K562 (cell line): ENCODE measurements around the gene BCAP31. TPM values are rescaled to one million over a fixed set of nuclear protein-coding genes. Genes with fewer than 3 reads are reported as not detected.

Experiments used
- EGR1 ChIP-seq: fragments of 450-650 bp; conservative IDR thresholded peaks from 2 replicates; pipeline ENCODE4 v1.6.1; 2017; ENCODE audit warnings: mild to moderate bottlenecking
- FOXA1 ChIP-seq: fragments of 450-650 bp; IDR thresholded peaks from 2 replicates; pipeline ENCODE4 v1.6.1; 2016; ENCODE audit warnings: mild to moderate bottlenecking, borderline replicate concordance
- JUND ChIP-seq, 2 experiments: IDR thresholded peaks; 2 replicates in 1 of 2; 3 replicates in 1 of 2; pipeline ENCODE4 v1.6.1; 2011; ENCODE audit warnings: borderline replicate concordance in 2 of 2, low read depth in 2 of 2, low read length in 2 of 2, improper control_type of control experiment in 1 of 2, missing biosample characterization in 1 of 2, missing genetic modification characterization in 1 of 2, missing genetic modification reagents in 1 of 2
- OTX1 ChIP-seq: fragments of 450-650 bp; formaldehyde crosslinking; IDR thresholded peaks from 2 replicates; pipeline ENCODE4 v1.4.0; 2022; ENCODE audit warnings: mild to moderate bottlenecking
- PML ChIP-seq: IDR thresholded peaks from 2 replicates; pipeline ENCODE4 v1.6.1; 2012; ENCODE audit warnings: low read length, inconsistent platforms
- RAD21 ChIP-seq, 2 experiments: fragments of 250-450 bp in 1 of 2; fragments of 450-650 bp in 1 of 2; sonication (Bioruptor Pico) in 1 of 2; formaldehyde crosslinking in 1 of 2; IDR thresholded peaks in 1 of 2; conservative IDR thresholded peaks in 1 of 2; 2 replicates each; pipeline versions ENCODE4 v1.4.0 to v1.8.0; 2020 to 2022; ENCODE audit warnings: mild to moderate bottlenecking in 2 of 2, moderate library complexity in 1 of 2
- RAD51 ChIP-seq: fragments of 450-650 bp; IDR thresholded peaks from 2 replicates; pipeline ENCODE4 v1.7.1; 2016; ENCODE audit warnings: low read depth, mild to moderate bottlenecking, borderline replicate concordance
- RBM17 ChIP-seq: fragments of 200-400 bp; formaldehyde crosslinking; IDR thresholded peaks from 2 replicates; pipeline ENCODE4 v1.6.1; 2017; ENCODE audit warnings: low read depth, mild to moderate bottlenecking, low read length, borderline replicate concordance
- RCOR1 ChIP-seq, 2 experiments: IDR thresholded peaks; 2 replicates each; pipeline ENCODE4 v1.6.1; 2012; ENCODE audit warnings: low read depth in 2 of 2, low read length in 2 of 2, borderline replicate concordance in 1 of 2, improper control_type of control experiment in 1 of 2
- SMC3 ChIP-seq: conservative IDR thresholded peaks from 2 replicates; pipeline ENCODE4 v1.6.1; 2011; ENCODE audit warnings: low read depth, low read length, improper control_type of control experiment; ENCODE audit not compliant: insufficient read depth
- SP1 ChIP-seq: sonication (generic); formaldehyde crosslinking; IDR thresholded peaks from 2 replicates; pipeline ENCODE4 v1.8.1; 2022; ENCODE audit warnings: mild to moderate bottlenecking, missing genetic modification reagents
- TEAD1 ChIP-seq, 2 experiments: fragments of 450-650 bp in 1 of 2; sonication (generic) in 1 of 2; formaldehyde crosslinking; IDR thresholded peaks; 2 replicates each; pipeline versions ENCODE4 v1.4.0 to v1.8.0; 2020 to 2022; ENCODE audit warnings: mild to moderate bottlenecking in 2 of 2, missing genetic modification reagents in 1 of 2
- ZNF384 ChIP-seq: IDR thresholded peaks from 2 replicates; pipeline ENCODE4 v1.6.1; 2012; ENCODE audit warnings: low read depth, low read length, improper control_type of control experiment
- ZNF764 ChIP-seq: fragments of 250-450 bp; sonication (Bioruptor Pico); IDR thresholded peaks from 2 replicates; pipeline ENCODE4 v1.4.0; 2020; ENCODE audit warnings: low read depth, mild to moderate bottlenecking, moderate library complexity
- polyA plus RNA-seq, 8 experiments: library from polyadenylated mRNA; depleted of rRNA in 4 of 8; stranded (reverse) in 5 of 8; unstranded in 3 of 8; fragments of >200 nt; fragmentation: Nextera tagmentation in 2 of 8; fragmentation: Illumina TruSeq in 1 of 8; extraction: Ambion mirVana in 2 of 8; extraction: Trizol in 1 of 8; gene quantifications; 2 replicates each; pipeline versions ENCODE4 v1.2.1 to v1.2.3, GENCODE V29; 2011 to 2014; ENCODE audit warnings: inconsistent platforms in 1 of 8, missing spikeins in 1 of 8
- total RNA-seq, 7 experiments: library from RNA; depleted of rRNA in 6 of 7; stranded (reverse); fragments of >200 nt in 6 of 7; fragmentation: Illumina TruSeq in 2 of 7; extraction: Trizol in 2 of 7; gene quantifications; 2 replicates each; pipeline versions ENCODE4 v1.2.1 to v1.2.3, GENCODE V29; 2011 to 2021; ENCODE audit warnings: low replicate concordance in 1 of 7
- TF ChIP-seq, protein P1 (sequence below): sonication (generic); formaldehyde crosslinking; IDR thresholded peaks from 2 replicates; pipeline ENCODE4 v1.4.0; 2020; ENCODE audit warnings: mild to moderate bottlenecking, missing genetic modification reagents
- TF ChIP-seq, protein P2 (sequence below): sonication (generic); formaldehyde crosslinking; IDR thresholded peaks from 2 replicates; pipeline ENCODE4 v1.5.0; 2020; ENCODE audit warnings: missing genetic modification reagents
- TF ChIP-seq, protein P3 (sequence below), 2 experiments: fragments of 200-800 bp in 1 of 2; sonication (Bioruptor generic) in 1 of 2; sonication (generic) in 1 of 2; formaldehyde crosslinking in 1 of 2; IDR thresholded peaks in 1 of 2; conservative IDR thresholded peaks in 1 of 2; 2 replicates each; pipeline versions ENCODE4 v1.5.0 to v1.6.1; 2016 to 2020; ENCODE audit warnings: missing compliant biosample characterization in 1 of 2, missing genetic modification characterization in 1 of 2, missing genetic modification reagents in 1 of 2
- TF ChIP-seq, protein P4 (sequence below): sonication (generic); formaldehyde crosslinking; IDR thresholded peaks from 2 replicates; pipeline ENCODE4 v1.8.0; 2022; ENCODE audit warnings: mild to moderate bottlenecking, missing genetic modification reagents

Gene BCAP31
- total and polyA plus RNA-seq, 9 of the 15 experiments (the other 6 are each of a cell fraction or from before 2014, with no cell fraction given), result 156 to 683 (median 188) TPM

DNA sequence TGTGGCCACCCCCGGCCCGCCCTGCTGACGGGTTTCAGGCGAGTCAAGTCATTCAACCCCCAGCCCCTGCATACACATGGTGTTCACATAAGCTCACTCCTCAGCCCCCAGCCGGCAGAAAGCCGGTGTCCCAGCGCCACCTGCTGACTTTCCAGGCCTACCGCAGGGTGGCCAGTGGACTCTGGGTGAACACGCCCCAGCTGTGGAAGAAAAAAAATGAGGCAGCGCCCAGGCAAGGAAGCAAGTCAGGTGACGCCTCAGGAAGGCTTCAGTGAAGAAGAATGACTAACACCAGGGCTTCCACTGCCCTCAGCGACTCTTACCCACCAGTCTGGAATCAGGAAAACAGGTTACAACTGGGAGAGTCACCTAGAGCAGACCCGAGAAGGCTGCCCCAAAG is 15.8 kb downstream of the BCAP31 start (continued):
- TF ChIP-seq, protein P1, sequence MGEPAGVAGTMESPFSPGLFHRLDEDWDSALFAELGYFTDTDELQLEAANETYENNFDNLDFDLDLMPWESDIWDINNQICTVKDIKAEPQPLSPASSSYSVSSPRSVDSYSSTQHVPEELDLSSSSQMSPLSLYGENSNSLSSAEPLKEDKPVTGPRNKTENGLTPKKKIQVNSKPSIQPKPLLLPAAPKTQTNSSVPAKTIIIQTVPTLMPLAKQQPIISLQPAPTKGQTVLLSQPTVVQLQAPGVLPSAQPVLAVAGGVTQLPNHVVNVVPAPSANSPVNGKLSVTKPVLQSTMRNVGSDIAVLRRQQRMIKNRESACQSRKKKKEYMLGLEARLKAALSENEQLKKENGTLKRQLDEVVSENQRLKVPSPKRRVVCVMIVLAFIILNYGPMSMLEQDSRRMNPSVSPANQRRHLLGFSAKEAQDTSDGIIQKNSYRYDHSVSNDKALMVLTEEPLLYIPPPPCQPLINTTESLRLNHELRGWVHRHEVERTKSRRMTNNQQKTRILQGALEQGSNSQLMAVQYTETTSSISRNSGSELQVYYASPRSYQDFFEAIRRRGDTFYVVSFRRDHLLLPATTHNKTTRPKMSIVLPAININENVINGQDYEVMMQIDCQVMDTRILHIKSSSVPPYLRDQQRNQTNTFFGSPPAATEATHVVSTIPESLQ, result no peak
- TF ChIP-seq SMC3 (peak; percentile 78), JUND (IDR thresholded peaks at IDR 0.05; ENCODE audit: borderline replicate concordance, low read depth, low read length) (peak; percentile 53), JUND (tag; IDR thresholded peaks at IDR 0.05; ENCODE audit: borderline replicate concordance, low read depth, low read length) (no peak; the same call in 2 of the 3 replicates), ZNF384 (peak; percentile 96), RBM17 (no peak), EGR1 (no peak), TEAD1 (CRISPR knock-in tag; IDR thresholded peaks at IDR 0.05) (no peak), RAD51 (peak; percentile 71), OTX1 (CRISPR knock-in tag) (no peak), PML (no peak), FOXA1 (no peak), RAD21 (CRISPR knock-in tag; conservative IDR thresholded peaks at IDR 0.05 in 1 of 2, IDR thresholded peaks at IDR 0.05 in 1 of 2) (peak; percentile 69 to 79), ZNF764 (CRISPR knock-in tag) (no peak), RCOR1 (IDR thresholded peaks at IDR 0.05; ENCODE audit: borderline replicate concordance in 1 of 2, low read depth in 2 of 2, low read length in 2 of 2) (peak in 1 of 2 experiments; percentile 46; a peak in 1 of 4 replicates), SP1 (CRISPR knock-in tag) (peak; percentile 28; the same call in 1 of the 2 replicates)
- TF ChIP-seq, protein P2, sequence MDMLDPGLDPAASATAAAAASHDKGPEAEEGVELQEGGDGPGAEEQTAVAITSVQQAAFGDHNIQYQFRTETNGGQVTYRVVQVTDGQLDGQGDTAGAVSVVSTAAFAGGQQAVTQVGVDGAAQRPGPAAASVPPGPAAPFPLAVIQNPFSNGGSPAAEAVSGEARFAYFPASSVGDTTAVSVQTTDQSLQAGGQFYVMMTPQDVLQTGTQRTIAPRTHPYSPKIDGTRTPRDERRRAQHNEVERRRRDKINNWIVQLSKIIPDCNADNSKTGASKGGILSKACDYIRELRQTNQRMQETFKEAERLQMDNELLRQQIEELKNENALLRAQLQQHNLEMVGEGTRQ, result peak; percentile 50
- TF ChIP-seq, protein P3, sequence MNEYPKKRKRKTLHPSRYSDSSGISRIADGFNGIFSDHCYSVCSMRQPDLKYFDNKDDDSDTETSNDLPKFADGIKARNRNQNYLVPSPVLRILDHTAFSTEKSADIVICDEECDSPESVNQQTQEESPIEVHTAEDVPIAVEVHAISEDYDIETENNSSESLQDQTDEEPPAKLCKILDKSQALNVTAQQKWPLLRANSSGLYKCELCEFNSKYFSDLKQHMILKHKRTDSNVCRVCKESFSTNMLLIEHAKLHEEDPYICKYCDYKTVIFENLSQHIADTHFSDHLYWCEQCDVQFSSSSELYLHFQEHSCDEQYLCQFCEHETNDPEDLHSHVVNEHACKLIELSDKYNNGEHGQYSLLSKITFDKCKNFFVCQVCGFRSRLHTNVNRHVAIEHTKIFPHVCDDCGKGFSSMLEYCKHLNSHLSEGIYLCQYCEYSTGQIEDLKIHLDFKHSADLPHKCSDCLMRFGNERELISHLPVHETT (CRISPR knock-in tag; conservative IDR thresholded peaks at IDR 0.05 in 1 of 2, IDR thresholded peaks at IDR 0.05 in 1 of 2), result no peak
- TF ChIP-seq, protein P4, sequence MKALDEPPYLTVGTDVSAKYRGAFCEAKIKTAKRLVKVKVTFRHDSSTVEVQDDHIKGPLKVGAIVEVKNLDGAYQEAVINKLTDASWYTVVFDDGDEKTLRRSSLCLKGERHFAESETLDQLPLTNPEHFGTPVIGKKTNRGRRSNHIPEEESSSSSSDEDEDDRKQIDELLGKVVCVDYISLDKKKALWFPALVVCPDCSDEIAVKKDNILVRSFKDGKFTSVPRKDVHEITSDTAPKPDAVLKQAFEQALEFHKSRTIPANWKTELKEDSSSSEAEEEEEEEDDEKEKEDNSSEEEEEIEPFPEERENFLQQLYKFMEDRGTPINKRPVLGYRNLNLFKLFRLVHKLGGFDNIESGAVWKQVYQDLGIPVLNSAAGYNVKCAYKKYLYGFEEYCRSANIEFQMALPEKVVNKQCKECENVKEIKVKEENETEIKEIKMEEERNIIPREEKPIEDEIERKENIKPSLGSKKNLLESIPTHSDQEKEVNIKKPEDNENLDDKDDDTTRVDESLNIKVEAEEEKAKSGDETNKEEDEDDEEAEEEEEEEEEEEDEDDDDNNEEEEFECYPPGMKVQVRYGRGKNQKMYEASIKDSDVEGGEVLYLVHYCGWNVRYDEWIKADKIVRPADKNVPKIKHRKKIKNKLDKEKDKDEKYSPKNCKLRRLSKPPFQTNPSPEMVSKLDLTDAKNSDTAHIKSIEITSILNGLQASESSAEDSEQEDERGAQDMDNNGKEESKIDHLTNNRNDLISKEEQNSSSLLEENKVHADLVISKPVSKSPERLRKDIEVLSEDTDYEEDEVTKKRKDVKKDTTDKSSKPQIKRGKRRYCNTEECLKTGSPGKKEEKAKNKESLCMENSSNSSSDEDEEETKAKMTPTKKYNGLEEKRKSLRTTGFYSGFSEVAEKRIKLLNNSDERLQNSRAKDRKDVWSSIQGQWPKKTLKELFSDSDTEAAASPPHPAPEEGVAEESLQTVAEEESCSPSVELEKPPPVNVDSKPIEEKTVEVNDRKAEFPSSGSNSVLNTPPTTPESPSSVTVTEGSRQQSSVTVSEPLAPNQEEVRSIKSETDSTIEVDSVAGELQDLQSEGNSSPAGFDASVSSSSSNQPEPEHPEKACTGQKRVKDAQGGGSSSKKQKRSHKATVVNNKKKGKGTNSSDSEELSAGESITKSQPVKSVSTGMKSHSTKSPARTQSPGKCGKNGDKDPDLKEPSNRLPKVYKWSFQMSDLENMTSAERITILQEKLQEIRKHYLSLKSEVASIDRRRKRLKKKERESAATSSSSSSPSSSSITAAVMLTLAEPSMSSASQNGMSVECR (CRISPR knock-in tag), result 0 out of 2 replicates have a peak, but pooled peaks have one; percentile 36
